H1 (cell line): ENCODE data around the gene SPAG17.

Experiments used
- ATF2 ChIP-seq: IDR thresholded peaks from 2 replicates; pipeline ENCODE4 v1.6.1; 2012; ENCODE audit warnings: low read length, inconsistent platforms
- CEBPB ChIP-seq: IDR thresholded peaks from 2 replicates; pipeline ENCODE4 v1.6.1; 2012; ENCODE audit warnings: low read depth, low read length
- CTCF ChIP-seq, 3 experiments: IDR thresholded peaks; 1 replicate in 2 of 3; 2 replicates in 1 of 3; pipeline versions ENCODE4 v1.5.1 to v1.6.1; 2011; ENCODE audit warnings: low read length in 3 of 3, mild to moderate bottlenecking in 3 of 3, inconsistent platforms in 2 of 3, low read depth in 1 of 3, moderate library complexity in 1 of 3; ENCODE audit not compliant: insufficient read depth in 1 of 3; ENCODE audit errors: control extremely low read depth in 1 of 3
- POLR2AphosphoS5 ChIP-seq: IDR thresholded peaks from 2 replicates; pipeline ENCODE4 v1.6.1; 2011; ENCODE audit warnings: low read depth, low read length
- SRF ChIP-seq: IDR thresholded peaks from 2 replicates; pipeline ENCODE4 v1.6.1; 2011; ENCODE audit warnings: mild to moderate bottlenecking, low read depth, low read length, moderate library complexity
- TAF1 ChIP-seq: IDR thresholded peaks from 2 replicates; pipeline ENCODE4 v1.6.1; 2011; ENCODE audit warnings: mild to moderate bottlenecking, low read depth, low read length
- ZNF274 ChIP-seq: IDR thresholded peaks from 2 replicates; pipeline ENCODE4 v1.7.0; 2012; ENCODE audit warnings: low read length, borderline replicate concordance; ENCODE audit errors: extremely low read depth

GRCh38 chr1:117985973-117986372, 199.1 kb downstream of the SPAG17 start:
- no peak for TF ChIP-seq TAF1
- no peak for TF ChIP-seq SRF
- no peak for TF ChIP-seq CTCF (IDR thresholded peaks at IDR 0.05; ENCODE audit: control extremely low read depth in 1 of 3, insufficient read depth in 1 of 3, low read depth in 1 of 3, low read length in 3 of 3)
- no peak for TF ChIP-seq ATF2
- no peak for TF ChIP-seq POLR2AphosphoS5
- TF ChIP-seq ZNF274: no peak
- no peak for TF ChIP-seq CEBPB
